Right renal cortex interstitium (tissue), 3 donors: ENCODE data around the gene CHCHD6. TPM values are rescaled to one million over a fixed set of nuclear protein-coding genes. Genes with fewer than 3 reads are reported as not detected.

Experiments used
- DNase-seq, 3 donors: peaks; one replicate each; pipeline ENCODE4 v3.0.0-alpha.2; 2013; ENCODE audit warnings: low read depth in 3 of 3, low spot score in 2 of 3
- polyA plus RNA-seq, 3 donors: library from polyadenylated mRNA; unstranded; fragments of 120-200 nt; gene quantifications; one replicate each; pipeline ENCODE4 v1.2.1, GENCODE V29; 2013; ENCODE audit not compliant: insufficient read length in 3 of 3

CHCHD6 gene
- polyA plus RNA-seq, 3 donors: 17.8 to 21.5 (median 19.5) TPM

DNA sequence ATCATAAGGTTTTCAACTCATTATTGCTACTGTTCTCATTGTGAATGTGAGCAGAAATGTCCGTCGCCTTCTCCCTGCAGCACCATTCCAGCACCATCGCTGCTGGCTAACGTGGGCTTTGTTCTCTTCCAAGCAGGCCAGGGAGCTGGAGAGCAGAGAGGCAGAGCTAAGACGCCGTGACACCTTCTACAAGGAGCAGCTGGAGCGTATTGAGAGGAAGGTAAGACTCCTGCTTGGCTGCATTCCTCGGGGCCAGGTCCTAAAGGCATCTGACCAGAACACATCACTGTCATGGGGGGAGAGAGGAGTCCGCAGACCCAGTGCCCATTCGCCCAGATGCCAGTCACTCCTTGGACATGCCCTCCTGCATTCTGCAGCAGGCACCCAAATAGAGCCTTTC is 148.5 kb downstream of the CHCHD6 start:
- DNase-seq: no peak

DNA sequence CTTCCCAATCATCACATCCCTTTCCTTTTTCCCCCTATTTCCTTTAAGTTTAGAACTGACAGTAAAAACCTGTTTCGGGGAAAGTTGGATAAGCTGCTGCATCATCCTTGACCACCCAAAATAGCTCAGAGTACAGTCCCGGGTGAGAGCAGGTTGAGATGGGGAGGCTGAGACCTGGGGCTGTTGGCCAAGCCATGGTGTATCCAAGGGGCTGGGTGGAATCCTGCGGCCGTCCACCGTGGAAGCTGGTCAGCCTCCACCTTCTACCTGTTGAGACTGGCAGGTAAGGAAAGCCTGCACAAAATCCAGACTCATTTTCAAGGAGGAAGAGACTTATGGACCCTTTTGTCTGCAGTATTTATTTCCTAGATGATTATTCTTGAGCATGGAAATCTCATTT is 150.6 kb downstream of the CHCHD6 start:
- DNase-seq: no peak

DNA sequence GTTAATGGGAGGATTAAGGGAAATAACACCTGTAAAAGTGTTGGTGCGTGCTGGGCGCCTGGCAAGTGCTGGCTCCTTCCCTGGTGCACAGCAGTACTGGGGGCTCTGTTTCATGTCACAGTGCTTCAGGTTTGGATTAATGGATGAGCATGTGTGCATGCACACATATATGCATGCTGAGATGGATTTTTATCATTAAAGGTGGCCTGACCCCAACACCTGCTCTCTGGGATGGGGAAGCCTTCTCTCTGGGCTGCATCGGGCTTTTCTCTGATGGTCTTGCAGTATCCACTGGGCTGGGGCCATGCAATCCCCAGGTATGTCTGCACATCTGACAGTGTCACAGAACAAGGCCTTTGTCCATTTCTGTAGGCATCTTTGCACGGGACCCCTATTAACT is 151.3 kb downstream of the CHCHD6 start:
- no peak for DNase-seq

DNA sequence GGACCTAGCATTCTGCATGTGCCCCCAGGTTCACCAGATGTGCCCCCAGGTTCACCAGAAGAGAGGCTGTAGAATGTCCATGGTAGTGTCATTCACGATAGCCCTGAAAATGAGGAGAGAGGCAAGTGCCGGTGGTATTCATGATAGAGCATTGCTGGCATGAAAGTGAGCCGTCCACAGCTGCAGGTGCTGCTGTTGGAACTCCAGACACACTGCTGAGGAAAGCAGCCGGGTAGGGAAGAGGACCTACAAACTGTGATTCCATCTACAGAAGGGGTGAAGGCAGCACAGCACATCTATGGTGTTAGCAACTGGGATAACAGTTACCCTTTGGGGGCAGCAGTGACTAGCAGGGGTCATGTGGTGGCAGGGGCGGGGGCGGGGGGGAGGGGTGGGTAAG is 153.9 kb downstream of the CHCHD6 start:
- DNase-seq: no peak

DNA sequence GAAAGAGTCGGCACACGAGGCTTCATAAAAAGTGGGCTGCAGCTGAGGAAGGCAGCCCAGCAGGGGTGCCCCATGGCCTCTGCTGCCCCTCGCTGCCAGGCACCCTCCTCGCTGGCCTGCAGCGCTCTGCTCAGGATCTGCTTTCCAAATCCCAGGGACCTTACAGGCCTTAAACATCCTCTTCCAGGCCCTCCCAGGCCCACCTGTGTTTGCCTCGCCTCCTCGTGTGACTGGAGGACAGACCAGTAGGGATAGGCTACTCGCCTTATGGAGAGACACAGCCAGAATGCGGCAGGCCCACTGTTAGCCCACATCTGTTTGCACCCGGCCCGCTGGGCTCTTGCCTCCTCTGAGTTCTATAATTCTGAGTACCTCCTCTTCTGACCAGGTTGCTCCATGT is 154.4 kb downstream of the CHCHD6 start:
- no peak for DNase-seq

DNA sequence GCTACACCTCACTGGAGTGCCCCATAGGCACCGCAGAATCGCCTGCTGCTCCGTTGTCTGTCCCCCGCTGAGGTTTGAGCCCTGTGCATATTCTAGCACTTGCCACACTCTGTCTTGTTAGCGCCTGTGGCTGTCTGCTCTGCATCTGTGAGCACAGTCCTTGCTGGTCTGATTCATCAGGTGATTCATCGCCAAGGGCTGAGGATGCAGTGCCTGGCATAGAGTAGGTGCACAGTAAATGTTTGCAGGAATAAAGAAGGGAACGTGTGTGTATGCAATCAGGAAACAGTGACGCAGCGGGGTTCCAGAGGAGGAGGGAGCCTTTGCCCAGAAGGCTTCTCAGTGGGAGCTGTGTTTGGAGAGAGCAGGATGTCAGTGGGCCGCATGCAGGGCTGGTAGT is 154.8 kb downstream of the CHCHD6 start:
- DNase-seq: no peak

DNA sequence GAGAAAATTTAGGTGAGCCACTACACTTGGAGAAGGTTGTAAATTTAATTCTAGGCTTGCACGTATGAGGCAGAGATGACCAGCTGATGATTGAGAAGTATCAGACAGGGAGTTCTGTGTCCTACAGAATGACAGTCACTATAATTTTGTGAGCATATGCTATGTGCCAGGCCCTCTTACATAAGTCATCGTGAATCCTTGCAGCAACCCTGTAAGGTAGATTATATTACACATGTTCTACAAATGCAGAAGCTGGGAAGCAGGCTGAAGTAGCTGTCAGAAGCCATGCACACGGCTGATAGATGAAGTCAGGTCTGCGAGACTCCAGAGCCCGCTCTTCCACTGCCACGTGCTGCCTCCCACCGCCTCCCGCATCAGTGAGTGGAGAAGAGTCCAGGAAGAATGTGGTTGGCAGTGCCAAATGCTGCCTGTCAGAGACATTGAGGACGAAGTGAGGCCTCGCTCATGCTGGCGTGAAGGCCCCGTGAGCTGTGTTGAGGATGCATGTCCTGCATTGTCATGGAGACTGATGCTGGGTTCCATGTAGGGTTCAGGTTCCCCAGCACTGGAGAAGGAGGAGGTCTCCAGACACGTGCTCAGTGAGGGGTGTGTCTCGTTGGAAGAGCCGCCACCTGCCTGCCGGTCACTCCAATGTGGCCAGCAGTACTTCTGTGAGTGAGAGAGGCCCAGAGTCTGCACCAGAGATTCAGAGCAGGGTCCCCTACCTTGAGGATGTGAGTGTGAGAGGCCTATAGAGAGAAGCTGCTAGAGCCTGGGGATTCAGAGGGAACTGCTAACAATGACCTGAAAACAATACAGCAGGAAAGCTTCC is 155.6 kb downstream of the CHCHD6 start:
- DNase-seq: no peak

DNA sequence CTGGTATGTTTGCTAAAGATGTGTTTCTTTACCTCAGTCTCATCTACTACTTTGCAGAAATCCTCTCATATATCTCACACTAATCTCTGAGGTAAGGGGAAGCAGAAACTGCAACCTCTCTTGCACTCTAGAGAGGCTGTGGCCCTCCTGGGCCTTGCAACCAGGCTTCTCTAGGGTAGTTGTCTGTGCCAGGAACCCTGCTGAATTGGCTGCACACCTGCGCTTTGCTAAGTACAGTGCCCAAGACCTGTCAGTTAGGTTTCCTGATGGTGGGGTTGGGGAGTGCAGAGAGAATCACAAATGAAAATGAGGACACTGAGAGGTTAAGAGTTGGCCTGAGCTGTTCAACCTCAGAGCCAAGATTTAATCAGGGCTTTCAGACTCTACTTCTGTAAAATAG is 161.7 kb downstream of the CHCHD6 start:
- no peak for DNase-seq

DNA sequence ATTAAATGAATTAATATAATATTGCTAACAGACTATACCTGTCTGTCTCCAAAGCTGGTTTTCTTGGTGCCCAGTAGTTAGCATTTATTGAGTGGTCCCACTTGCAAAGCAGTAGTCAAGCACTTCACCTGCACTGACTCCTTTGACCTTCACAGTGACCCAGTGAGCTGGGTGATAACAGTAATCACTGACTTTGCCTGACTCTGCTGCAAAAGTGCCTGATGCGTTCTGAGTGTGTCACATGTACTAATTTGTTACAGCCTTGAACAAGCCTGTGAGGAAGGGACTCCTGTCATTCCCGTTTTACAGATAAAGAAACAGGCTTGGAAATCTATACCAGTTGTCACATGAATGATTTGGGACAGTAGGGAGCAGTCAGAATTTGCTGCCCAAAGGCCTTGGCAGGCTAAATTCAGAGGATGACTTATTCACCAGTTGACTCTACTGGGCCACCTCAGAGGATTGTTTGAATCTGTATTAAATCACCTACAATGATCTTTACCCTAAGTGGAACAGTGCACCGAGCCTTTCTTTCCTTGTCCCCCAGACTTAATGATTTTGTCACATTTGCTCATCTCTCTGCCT is 162.2 kb downstream of the CHCHD6 start:
- DNase-seq: no peak

DNA sequence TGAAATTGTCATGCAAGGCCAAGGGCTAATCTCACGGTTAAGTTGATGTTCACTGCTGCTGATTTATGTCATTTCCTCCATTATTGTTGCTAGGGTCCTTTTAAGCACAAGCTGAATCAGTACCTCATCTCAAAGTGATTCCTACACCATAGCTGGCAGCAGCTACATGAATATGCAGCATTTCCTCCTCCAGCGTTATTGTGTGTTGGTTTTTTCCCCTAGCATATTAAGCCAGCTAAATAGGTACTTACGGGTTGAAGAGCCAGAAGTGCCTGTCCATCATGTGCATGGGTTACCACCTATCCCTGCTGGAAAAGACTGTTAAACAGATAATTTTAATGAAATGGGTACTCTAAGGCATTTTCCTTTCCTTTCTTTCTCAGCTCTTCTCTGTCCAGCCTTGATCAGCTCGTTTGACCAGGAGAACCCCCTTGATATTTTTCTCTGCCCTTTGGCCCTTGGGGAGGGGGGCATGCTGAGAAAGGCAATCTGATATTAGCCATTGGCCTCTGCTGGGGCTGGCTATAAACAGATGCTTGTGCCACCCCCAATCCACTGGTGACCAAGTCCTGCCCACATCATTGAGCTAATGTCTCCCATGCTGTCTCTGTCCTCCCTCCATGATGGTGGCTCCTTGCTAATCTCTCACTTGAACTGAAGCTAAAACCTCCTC is 163.3 kb downstream of the CHCHD6 start:
- DNase-seq: no peak

DNA sequence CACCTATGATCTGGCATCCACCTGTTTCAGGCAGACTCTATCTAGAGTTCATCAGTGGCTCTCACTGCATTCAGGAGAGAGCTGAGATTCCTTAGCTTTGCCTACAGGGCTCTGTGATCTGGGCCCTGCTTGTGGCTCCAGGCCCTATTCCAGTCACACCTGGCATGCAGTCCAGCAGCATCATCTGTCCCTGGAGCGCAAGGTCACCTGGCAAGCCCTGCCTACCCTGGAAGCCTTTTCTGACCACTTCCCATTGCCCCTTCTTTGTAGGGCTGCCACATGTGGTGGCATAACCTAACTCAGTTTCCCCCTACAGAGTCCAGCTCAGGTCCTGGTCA is 163.8 kb downstream of the CHCHD6 start:
- no peak for DNase-seq

DNA sequence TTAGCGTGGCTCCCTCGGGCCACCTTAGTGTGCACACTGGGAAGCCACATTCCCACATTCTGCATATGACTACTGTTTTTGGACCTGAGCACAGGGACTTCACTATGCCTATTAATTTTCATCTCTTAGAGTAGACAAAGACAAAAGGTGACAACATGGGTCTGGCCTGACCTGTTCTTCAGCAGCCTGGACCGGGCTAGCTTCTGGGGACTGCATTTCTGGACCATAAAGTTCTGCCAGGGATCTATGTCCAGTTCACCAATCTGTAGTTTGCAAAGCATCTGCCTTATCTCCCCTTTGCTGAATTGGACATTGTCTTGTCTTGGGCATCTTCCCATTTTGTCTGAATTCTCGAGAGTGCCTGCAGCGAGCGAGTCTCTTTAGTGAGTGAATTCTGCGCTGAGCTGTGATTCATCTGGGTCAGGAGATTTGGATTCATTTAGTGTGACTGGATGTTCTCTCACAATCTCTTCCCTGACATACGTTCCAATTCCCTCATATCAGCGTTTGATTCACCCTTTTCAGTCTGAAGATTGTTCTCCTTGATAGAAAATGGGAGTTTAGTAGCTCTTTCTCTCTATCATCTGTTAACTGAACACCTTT is 166.7 kb downstream of the CHCHD6 start:
- no peak for DNase-seq

DNA sequence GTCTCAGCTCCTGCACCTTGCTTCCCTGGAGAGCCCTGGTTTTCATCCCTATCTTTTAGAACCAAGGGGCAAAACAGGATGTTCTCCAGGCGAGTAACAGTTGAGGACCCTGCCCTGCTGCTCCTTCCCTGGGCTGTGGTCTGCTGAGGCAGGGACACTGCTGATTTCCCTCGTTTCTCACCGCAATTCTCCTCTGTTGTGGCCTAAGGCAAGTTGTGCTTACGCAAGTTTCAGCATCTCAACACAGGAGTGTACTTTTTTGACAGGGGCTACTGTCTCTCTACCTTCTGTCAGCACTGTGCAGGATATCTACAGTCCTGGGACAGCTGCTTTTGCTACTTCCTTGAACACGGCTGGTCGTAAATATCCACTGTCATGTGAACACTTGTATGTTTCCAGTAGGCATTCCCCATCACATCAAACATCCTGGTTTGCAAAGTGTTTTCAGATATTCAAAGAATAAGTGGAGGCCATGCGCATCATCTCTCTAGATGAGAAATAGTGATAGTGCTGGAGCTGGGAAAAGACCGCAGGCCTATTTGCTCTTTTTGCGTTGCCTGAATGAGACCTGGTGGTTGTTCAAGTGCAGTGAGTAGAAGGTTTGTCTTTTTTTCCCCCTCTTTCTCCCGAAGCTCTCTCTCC is 168.8 kb downstream of the CHCHD6 start:
- no peak for DNase-seq

DNA sequence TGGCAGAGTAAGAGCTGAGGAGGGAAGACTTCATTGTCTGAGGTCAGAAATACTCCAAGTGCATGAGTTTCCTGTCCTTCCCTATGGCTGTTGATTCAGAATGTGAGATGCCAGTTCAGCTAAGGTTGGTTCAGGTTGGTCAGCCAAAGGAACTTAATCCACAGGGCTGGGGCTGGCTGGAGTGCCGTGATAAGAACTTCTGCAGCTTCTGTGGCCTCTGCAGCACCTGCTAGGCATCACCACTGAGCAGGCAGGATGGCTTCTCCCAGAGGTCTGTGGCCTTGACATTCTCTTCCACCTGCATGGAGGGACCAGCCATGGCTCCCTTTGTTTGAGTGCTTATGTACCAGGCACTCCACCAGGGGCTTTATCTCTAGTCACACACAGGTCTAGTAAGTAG is 169.4 kb downstream of the CHCHD6 start:
- no peak for DNase-seq

DNA sequence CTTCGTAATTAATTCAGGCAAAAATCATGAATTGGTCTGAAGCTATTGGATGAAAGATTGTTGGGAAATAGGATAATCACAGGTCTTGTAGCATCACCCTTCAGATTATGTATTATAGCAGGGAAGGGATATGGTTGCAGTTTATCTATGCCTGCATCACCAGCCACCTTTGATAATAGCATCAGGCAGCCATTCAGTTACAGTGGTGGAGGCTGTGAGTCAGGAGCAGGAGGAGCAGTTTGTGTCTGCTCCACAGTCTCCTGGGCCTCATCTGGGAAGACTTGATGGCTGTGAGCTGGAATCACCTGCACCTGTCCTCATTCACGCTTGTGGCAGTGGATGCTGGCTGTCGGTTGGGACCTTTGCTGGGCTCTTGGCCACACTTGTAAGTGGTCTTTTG is 174.6 kb downstream of the CHCHD6 start:
- no peak for DNase-seq

DNA sequence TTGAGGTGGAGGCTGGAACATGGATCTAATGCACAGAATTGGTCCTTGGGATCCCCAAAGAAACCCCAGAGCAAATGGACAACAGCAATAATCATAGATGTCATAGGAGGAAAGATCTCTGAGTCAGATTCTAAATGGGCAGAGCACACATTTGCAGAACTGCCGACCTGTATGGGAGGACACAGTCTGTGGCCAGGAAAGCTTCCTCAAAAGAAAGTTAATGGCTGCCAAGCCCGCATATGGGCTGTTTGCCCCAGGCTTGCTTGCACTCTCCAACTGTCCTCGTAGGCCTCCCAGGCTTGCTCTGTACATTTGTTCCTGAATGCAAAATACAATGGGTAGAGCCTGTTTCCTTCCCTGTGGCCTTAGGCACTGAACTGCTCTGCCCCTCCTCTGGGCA is 176.9 kb downstream of the CHCHD6 start:
- DNase-seq: no peak

DNA sequence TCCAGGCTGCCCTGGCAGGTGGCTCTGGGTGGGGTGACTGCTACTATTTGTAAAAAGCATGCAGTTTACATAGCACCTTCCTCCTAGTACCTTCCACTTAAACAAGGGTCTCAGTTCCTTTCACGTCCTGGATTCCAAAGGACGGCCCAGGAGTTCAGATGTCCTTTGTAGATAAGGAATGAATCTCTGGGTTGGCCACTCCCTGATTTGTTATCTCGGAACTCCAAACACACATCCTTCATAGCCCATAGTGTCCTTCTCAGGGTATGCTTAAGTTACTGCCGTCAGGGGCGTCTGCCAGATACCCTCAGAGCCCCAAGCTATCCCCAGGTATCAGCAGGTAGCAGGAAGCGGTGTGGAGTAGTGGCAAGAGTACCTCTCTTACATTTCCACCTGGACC is 177.8 kb downstream of the CHCHD6 start:
- no peak for DNase-seq

DNA sequence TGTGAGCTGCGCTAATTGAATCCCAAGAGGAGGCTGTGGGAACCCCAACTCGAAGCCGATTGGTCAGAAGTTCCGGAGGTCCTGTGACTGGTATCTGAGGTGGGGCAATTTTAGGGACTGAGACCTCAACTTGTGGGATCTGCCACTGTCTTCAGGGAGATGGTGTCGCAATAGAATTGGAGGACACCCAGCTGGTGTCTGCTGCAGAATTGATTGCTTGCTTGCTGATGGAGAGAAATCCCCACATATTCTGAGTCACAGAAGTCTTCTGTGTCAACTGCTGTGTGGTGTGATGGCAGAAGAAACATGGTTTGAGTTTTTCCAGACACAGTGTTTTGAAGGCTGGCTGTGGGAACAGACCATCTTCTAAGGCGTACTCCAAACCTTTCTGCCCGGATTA is 179.2 kb downstream of the CHCHD6 start:
- DNase-seq: no peak

DNA sequence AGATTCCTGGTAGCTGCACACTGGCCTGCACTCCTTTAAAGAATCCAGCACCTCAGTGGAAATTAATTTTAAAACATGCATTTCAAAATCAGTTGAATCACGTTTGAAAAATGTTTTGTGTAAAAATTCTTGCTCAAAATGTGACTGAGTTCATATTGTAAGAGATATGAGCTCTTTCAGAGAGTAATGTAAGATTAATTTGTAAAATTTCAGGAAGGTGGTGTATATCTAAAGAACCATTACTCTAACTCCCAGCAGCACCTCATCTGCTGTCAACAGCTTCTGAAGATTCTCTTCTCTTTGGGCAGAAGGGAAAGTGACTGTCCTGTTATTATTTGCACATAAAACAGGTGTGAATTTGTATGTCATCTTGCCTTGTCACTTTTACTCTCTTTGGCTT is 181.4 kb downstream of the CHCHD6 start:
- no peak for DNase-seq

DNA sequence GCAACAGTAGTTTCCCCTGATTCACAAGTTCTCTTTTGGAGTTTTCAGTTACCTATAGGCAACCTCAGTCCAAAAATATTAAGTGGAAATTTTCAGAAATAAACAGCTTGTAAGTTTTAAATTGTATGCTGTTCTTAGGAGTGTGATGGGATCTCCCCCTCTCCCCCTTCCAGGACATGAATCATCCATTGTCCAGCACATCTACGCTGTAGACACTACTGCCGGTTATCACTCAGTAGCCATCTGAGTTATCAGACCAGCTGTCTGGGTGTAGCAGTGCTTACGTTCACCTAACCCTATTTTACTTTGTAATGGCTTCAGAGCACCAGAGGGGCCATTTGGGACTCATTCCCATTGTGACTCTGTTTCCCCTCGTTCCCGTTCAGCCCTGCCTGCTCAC is 182.2 kb downstream of the CHCHD6 start:
- no peak for DNase-seq

DNA sequence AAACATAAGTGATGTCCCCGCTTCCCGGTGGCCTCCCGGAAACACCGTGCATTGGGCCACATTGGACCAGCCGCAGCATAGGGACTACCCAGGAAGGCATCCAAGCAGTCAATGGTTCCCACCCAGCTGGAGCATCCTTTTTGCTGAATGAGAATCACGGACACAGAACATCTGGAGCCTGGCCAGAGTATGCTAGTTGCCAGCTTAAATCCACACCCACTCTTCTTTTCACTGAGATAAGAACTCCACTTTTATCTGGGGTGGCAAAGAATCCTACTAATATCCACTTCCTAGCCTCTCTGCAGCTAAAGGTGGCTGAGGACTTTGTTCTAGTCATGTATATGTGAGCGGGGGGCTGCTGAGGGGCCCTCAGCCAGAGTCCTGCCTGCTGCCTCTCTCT is 183.6 kb downstream of the CHCHD6 start:
- DNase-seq: no peak
